Measurements from ENCODE around the gene TMEM130. TPM values are rescaled to one million over a fixed set of nuclear protein-coding genes. Genes with fewer than 3 reads are reported as not detected.
A peak's percentile ranks its signal among the peaks of the same experiment; 100 is the strongest.

The TMEM130 gene
- total RNA-seq, 1 experiment from 2014 or later, result 1.7 TPM

GRCh38 chr7:98870807-98871491 lies 1.1 kb upstream of the TMEM130 start:
- no peak overlapping the region for H3K27ac ChIP-seq (ENCODE audit: insufficient read length, low read depth, low read length)
- H4K20me1 ChIP-seq (ENCODE audit: control insufficient read depth, insufficient read depth, insufficient read length), result no peaks in the 10 kb centered on the region
- H3K14ac ChIP-seq (ENCODE audit: insufficient read depth, low read length), result no peak overlapping the region
- DNase-seq, result peak; percentile 43
- H2BK5ac ChIP-seq (ENCODE audit: insufficient read length, low read length), result no peak overlapping the region
- H2BK20ac ChIP-seq (ENCODE audit: low read depth, low read length, poor library complexity, severe bottlenecking), result no peak overlapping the region
- H2AK5ac ChIP-seq (ENCODE audit: insufficient read length, low read length), result no peak overlapping the region
- H3K27me3 ChIP-seq (ENCODE audit: insufficient read depth, low read length), result peaks cover 12% of the 10 kb centered on the region; the same call in 1 of the 2 replicates
- no peak overlapping the region for H3K4ac ChIP-seq (ENCODE audit: low read depth, low read length)
- H3K27me3 Mint-ChIP-seq (ENCODE audit: low read depth), result peaks cover 58% of the 10 kb centered on the region
- no CpG with 5 or more reads among the region's 17 CpGs for WGBS (ENCODE audit: extremely low coverage, insufficient read length, low lambda C conversion rate)
- no peak overlapping the region for H3K23ac ChIP-seq (ENCODE audit: insufficient read length, low read depth, low read length)
- H3K4me1 Mint-ChIP-seq, result peaks cover 5 to 19% of the 10 kb centered on the region in 2 experiments
- H2AFZ ChIP-seq (ENCODE audit: low read length), result no peak overlapping the region
- H3K4me2 ChIP-seq (ENCODE audit: insufficient read depth, insufficient read length, low read length), result no peak overlapping the region
- H3K18ac ChIP-seq (ENCODE audit: insufficient read length, low read depth, low read length), result no peak overlapping the region
- H3K79me2 ChIP-seq (ENCODE audit: insufficient read depth, low read length), result no peaks in the 10 kb centered on the region
- H3K9me3 Mint-ChIP-seq, result no peaks in the 10 kb centered on the region
- H3K9ac ChIP-seq (ENCODE audit: extremely low read depth, insufficient read length, low read length), result no peak overlapping the region
- no peak overlapping the region for H3K27ac Mint-ChIP-seq
- H3K36me3 Mint-ChIP-seq (ENCODE audit: insufficient read depth in 1 of 3, low read depth in 3 of 3), result no peaks in the 10 kb centered on the region
- no peak overlapping the region for H2BK15ac ChIP-seq (ENCODE audit: low read depth, low read length)
- no peaks in the 10 kb centered on the region for H3K9me3 ChIP-seq (ENCODE audit: control insufficient read depth, low read depth, low read length)
- no peak overlapping the region for H3T11ph ChIP-seq (ENCODE audit: low read length)
- no peak overlapping the region for H4K5ac ChIP-seq (ENCODE audit: insufficient read length, low read depth, low read length)
- H3K79me1 ChIP-seq (ENCODE audit: insufficient read depth, low read depth, low read length, poor library complexity, severe bottlenecking), result no peaks in the 10 kb centered on the region
- H3K23me2 ChIP-seq (ENCODE audit: insufficient read length, low read depth, low read length, poor library complexity, severe bottlenecking), result peaks cover 9% of the 10 kb centered on the region
- H2BK12ac ChIP-seq (ENCODE audit: insufficient read length, low read depth, low read length), result no peak overlapping the region
- no peak for TF ChIP-seq CTCF (conservative IDR thresholded peaks at IDR 0.05)
- peak overlapping the region; percentile 70 to 85 for H3K4me3 Mint-ChIP-seq
- no peak overlapping the region for H4K8ac ChIP-seq (replicated peaks; ENCODE audit: insufficient read length, low read depth, low read length)
- no peak overlapping the region for H2BK120ac ChIP-seq (ENCODE audit: low read depth, low read length, poor library complexity, severe bottlenecking)
- H4K91ac ChIP-seq (ENCODE audit: insufficient read length, low read depth, low read length), result no peak overlapping the region
- H3K4me1 ChIP-seq (ENCODE audit: insufficient read depth, low read length), result no peaks in the 10 kb centered on the region; the same call in 1 of the 2 replicates
- no peak overlapping the region for H3K56ac ChIP-seq (ENCODE audit: insufficient read length, low read depth, low read length)
